MM.1S (cell line): ENCODE data around the gene CRKL.

Source experiments
- EZH2 ChIP-seq: fragments of 300-600 bp; sonication (generic); optimal IDR thresholded peaks from 2 replicates; pipeline ENCODE3; 2017; ENCODE audit warnings: low read depth, mild to moderate bottlenecking, antibody characterized with exemption, low read length, mixed read lengths
- EZH2phosphoT487 ChIP-seq: fragments of 300-600 bp; sonication (generic); IDR thresholded peaks from 2 replicates; pipeline ENCODE4 v1.6.1; 2018; ENCODE audit warnings: antibody characterized with exemption, low read length
- TF ChIP-seq, protein P1 (sequence below): fragments of 300-600 bp; sonication (generic); IDR thresholded peaks from 2 replicates; pipeline ENCODE4 v1.5.1; 2016; ENCODE audit warnings: antibody characterized with exemption, low read length, mixed read lengths

DNA sequence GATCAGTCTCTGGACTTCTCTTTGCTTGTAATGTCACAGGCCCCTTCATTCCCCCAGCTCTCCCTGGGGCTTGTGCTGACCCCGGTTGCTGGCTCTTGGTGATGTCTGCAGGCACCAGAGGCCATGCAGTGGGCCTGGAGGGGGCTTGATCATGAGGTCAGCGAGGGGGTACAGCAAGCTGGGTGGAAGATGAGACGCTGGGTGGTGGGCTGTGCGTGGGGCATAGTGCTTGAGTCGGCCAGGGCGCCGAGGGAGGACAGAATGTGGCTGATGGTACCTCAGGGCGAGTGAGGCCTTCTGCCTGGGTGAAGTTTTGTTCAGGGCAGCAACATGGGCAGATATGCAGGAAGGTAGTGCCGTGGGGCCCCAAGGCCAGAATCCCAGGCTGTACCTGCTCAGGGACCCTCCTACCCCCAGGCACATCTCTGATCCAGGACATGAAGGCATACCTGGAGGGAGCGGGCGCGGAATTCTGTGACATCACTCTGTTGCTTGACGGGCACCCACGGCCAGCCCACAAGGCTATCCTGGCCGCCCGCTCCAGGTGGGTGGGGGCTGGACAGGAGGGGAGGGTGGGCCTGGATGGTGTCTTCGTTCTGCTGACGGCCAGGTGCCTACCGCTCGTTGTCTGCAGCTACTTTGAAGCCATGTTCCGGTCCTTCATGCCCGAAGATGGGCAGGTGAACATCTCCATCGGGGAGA is 78.3 kb downstream of the CRKL start:
- TF ChIP-seq EZH2 = no peak
- TF ChIP-seq, protein P1, sequence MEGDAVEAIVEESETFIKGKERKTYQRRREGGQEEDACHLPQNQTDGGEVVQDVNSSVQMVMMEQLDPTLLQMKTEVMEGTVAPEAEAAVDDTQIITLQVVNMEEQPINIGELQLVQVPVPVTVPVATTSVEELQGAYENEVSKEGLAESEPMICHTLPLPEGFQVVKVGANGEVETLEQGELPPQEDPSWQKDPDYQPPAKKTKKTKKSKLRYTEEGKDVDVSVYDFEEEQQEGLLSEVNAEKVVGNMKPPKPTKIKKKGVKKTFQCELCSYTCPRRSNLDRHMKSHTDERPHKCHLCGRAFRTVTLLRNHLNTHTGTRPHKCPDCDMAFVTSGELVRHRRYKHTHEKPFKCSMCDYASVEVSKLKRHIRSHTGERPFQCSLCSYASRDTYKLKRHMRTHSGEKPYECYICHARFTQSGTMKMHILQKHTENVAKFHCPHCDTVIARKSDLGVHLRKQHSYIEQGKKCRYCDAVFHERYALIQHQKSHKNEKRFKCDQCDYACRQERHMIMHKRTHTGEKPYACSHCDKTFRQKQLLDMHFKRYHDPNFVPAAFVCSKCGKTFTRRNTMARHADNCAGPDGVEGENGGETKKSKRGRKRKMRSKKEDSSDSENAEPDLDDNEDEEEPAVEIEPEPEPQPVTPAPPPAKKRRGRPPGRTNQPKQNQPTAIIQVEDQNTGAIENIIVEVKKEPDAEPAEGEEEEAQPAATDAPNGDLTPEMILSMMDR = no peak
- no peak for TF ChIP-seq EZH2phosphoT487
